ENCODE measurements around the gene ERGIC1.

The ERGIC1 gene

DNA sequence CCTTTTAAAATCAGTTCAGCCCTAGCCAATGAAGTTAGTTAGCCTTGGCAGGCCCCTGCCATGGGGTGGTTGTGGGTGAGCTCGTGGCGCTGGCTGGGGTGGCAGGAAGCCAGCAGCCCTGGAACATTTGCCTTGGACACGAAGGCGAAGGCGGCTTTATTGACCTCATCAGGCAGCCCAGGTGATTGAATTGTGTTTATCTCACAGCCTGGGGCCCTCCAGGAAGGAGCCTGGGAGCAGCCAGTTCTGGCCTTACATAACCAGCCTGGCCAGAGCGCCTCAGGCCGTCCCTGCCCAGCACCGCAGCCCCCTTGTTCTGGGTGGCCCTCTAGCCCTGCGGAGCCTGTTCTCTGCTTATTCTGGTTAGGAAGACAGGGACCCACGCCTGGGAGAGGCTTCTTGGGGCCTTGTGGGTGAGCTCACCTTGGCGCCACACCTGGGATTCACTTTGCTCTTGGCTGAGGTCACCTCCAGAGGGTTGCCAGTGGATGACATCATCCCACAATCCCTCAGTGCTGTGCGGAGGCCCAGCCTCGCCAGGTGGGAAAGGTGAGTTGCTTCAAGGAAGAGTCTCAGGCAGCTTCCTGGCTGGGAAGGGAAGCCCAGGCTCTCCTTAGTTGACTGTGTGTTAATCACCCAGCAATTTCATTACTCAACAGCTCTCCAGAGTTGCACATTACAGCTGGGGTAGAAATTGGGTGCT lies 70.7 kb downstream of the ERGIC1 start:
- no peak for DNase-seq (ENCODE audit: extremely low spot score)
- ChIA-PET CTCF (interaction anchor here (1.5 to 4.4 kb wide), 2 partner anchors 133 to 190 kb away, joined by 7 to 22 read pairs; no protein-coding TSS in a partner anchor), POLR2A (interaction anchor here (1.1 to 1.7 kb wide), 2 partner anchors 134 to 196 kb away, joined by 3 to 9 read pairs; partner anchors contain the start of gene DUSP1)
- TF ChIP-seq SUZ12 (IDR thresholded peaks at IDR 0.05) (no peak), LEF1 (IDR thresholded peaks at IDR 0.05; ENCODE audit: borderline replicate concordance) (no peak), SP1 (IDR thresholded peaks at IDR 0.05) (no peak), HDGF (IDR thresholded peaks at IDR 0.05; ENCODE audit: borderline replicate concordance) (no peak), CTBP1 (IDR thresholded peaks at IDR 0.05; ENCODE audit: borderline replicate concordance) (no peak), TARDBP (IDR thresholded peaks at IDR 0.05) (no peak), FOXA1 (IDR thresholded peaks at IDR 0.05) (no peak)

- ChIA-PET CTCF (interaction anchor here (1.2 to 4.4 kb wide), 4 partner anchors 27 to 198 kb away, joined by 3 to 22 read pairs (median 6); no protein-coding TSS in a partner anchor), POLR2A (interaction anchor here (0.9 to 1.7 kb wide), 6 partner anchors 8 to 196 kb away, joined by 3 to 9 read pairs (median 3); partner anchors contain the start of gene DUSP1)
- TF ChIP-seq SUZ12 (IDR thresholded peaks at IDR 0.05) (no peak), FOXK2 (IDR thresholded peaks at IDR 0.05) (no peak), ELF4 (IDR thresholded peaks at IDR 0.05) (no peak), FOXM1 (IDR thresholded peaks at IDR 0.05; ENCODE audit: borderline replicate concordance) (no peak), TARDBP (IDR thresholded peaks at IDR 0.05) (no peak), HDGF (IDR thresholded peaks at IDR 0.05; ENCODE audit: borderline replicate concordance) (no peak)
- TF ChIP-seq, protein P1, sequence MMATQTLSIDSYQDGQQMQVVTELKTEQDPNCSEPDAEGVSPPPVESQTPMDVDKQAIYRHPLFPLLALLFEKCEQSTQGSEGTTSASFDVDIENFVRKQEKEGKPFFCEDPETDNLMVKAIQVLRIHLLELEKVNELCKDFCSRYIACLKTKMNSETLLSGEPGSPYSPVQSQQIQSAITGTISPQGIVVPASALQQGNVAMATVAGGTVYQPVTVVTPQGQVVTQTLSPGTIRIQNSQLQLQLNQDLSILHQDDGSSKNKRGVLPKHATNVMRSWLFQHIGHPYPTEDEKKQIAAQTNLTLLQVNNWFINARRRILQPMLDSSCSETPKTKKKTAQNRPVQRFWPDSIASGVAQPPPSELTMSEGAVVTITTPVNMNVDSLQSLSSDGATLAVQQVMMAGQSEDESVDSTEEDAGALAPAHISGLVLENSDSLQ (IDR thresholded peaks at IDR 0.05): no peak
- no peak for DNase-seq (ENCODE audit: extremely low spot score)
These were observed 71.5 kb downstream of the ERGIC1 start for GRCh38 chr5:172905346-172906140.

GRCh38 chr5:172906436-172906835 lies 72.4 kb downstream of the ERGIC1 start:
- POLR2A ChIA-PET: interaction anchor here (1.2 to 1.4 kb wide), 3 partner anchors 9 to 136 kb away, joined by 3 to 6 read pairs (median 3); partner anchors contain the start of gene DUSP1
- TF ChIP-seq L3MBTL2 (conservative IDR thresholded peaks at IDR 0.05): no peak
- TF ChIP-seq ARNT (IDR thresholded peaks at IDR 0.05): no peak
- TF ChIP-seq LEF1 (IDR thresholded peaks at IDR 0.05; ENCODE audit: borderline replicate concordance): no peak
- TF ChIP-seq NFRKB (IDR thresholded peaks at IDR 0.05): no peak
- TF ChIP-seq SP1 (IDR thresholded peaks at IDR 0.05): no peak
- TF ChIP-seq FOXA1 (IDR thresholded peaks at IDR 0.05): no peak
- no peak for TF ChIP-seq ELF4 (IDR thresholded peaks at IDR 0.05)
- TF ChIP-seq, protein P1 (IDR thresholded peaks at IDR 0.05): no peak
- no peak for TF ChIP-seq FOXM1 (IDR thresholded peaks at IDR 0.05; ENCODE audit: borderline replicate concordance)
- TF ChIP-seq TARDBP (IDR thresholded peaks at IDR 0.05): no peak
- no peak for TF ChIP-seq CTBP1 (IDR thresholded peaks at IDR 0.05; ENCODE audit: borderline replicate concordance)
- TF ChIP-seq ZNF384 (IDR thresholded peaks at IDR 0.05): no peak
- no peak for TF ChIP-seq SUZ12 (IDR thresholded peaks at IDR 0.05)
- TF ChIP-seq HDGF (IDR thresholded peaks at IDR 0.05; ENCODE audit: borderline replicate concordance): no peak
- TF ChIP-seq BHLHE40 (IDR thresholded peaks at IDR 0.05; ENCODE audit: borderline replicate concordance): no peak
- no peak for DNase-seq (ENCODE audit: extremely low spot score)
- CTCF ChIA-PET: interaction anchor here (0.5 to 4.4 kb wide), 6 partner anchors 18 to 199 kb away, joined by 3 to 22 read pairs (median 4); no protein-coding TSS in a partner anchor

GRCh38 chr5:172906888-172907287 lies 72.8 kb downstream of the ERGIC1 start:
- no peak for DNase-seq (ENCODE audit: extremely low spot score)
- POLR2A ChIA-PET: interaction anchor here (1.4 kb wide), 1 partner anchor 9 kb away, joined by 3 read pairs; no protein-coding TSS in a partner anchor
- TF ChIP-seq TARDBP (IDR thresholded peaks at IDR 0.05) (no peak), CTBP1 (IDR thresholded peaks at IDR 0.05; ENCODE audit: borderline replicate concordance) (no peak), FOXA1 (IDR thresholded peaks at IDR 0.05) (no peak), HDGF (IDR thresholded peaks at IDR 0.05; ENCODE audit: borderline replicate concordance) (no peak), L3MBTL2 (conservative IDR thresholded peaks at IDR 0.05) (no peak), SP1 (IDR thresholded peaks at IDR 0.05) (no peak), FOXK2 (IDR thresholded peaks at IDR 0.05) (no peak), BHLHE40 (IDR thresholded peaks at IDR 0.05; ENCODE audit: borderline replicate concordance) (no peak), ELF4 (IDR thresholded peaks at IDR 0.05) (no peak), FOXM1 (IDR thresholded peaks at IDR 0.05; ENCODE audit: borderline replicate concordance) (no peak), ARNT (IDR thresholded peaks at IDR 0.05) (no peak), SUZ12 (IDR thresholded peaks at IDR 0.05) (no peak), LEF1 (IDR thresholded peaks at IDR 0.05; ENCODE audit: borderline replicate concordance) (no peak), NFRKB (IDR thresholded peaks at IDR 0.05) (no peak), ZNF384 (IDR thresholded peaks at IDR 0.05) (no peak)
- TF ChIP-seq, protein P1 (IDR thresholded peaks at IDR 0.05): no peak
- CTCF ChIA-PET: interaction anchor here (0.5 to 4.4 kb wide), 3 partner anchors 26 to 192 kb away, joined by 3 to 22 read pairs (median 5); no protein-coding TSS in a partner anchor

DNA sequence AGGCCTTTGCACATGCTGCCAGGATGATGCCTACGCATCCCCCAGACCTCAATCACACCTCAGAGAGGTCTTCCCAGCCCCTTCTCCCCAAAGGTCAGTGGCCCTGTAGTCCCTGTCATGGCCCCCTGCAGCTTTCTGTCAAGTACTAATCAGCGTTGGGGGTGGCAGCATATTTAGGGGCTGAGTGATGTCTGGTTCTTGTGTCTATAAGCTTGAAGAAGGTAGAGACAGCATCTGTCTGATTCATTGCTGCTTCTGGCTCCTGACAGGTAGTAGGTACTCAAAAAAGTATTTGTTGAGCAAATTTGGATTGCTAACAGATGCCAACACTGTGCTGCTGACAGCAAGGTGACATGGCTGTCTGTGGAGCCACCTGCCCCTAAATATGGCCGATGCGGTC lies 73.6 kb downstream of the ERGIC1 start:
- POLR2A ChIA-PET: no interaction called here
- CTCF ChIA-PET: no interaction called here
- TF ChIP-seq ELF4 (IDR thresholded peaks at IDR 0.05) (no peak), CTBP1 (IDR thresholded peaks at IDR 0.05; ENCODE audit: borderline replicate concordance) (no peak), TARDBP (IDR thresholded peaks at IDR 0.05) (no peak), FOXA1 (IDR thresholded peaks at IDR 0.05) (no peak), BHLHE40 (IDR thresholded peaks at IDR 0.05; ENCODE audit: borderline replicate concordance) (no peak), SP1 (IDR thresholded peaks at IDR 0.05) (no peak), SUZ12 (IDR thresholded peaks at IDR 0.05) (no peak), HDGF (IDR thresholded peaks at IDR 0.05; ENCODE audit: borderline replicate concordance) (no peak), ARNT (IDR thresholded peaks at IDR 0.05) (no peak)
- TF ChIP-seq, protein P1 (IDR thresholded peaks at IDR 0.05): no peak
- DNase-seq (ENCODE audit: extremely low spot score): no peak

All from HEK293T (cell line).